MG63 (cell line): ENCODE data around the gene C6orf47. TPM values are rescaled to one million over a fixed set of nuclear protein-coding genes. Genes with fewer than 3 reads are reported as not detected.

Source experiments
- DNase-seq: peaks from one replicate; pipeline ENCODE4 v3.0.0-alpha.2; 2020
- H3K27me3 ChIP-seq: fragments of 250-450 bp; sonication (Bioruptor Pico); 2 replicates; pipeline ENCODE4 v1.5.1; 2020; ENCODE audit warnings: mild to moderate bottlenecking, moderate library complexity
- H3K36me3 ChIP-seq: fragments of 250-450 bp; sonication (Bioruptor Pico); 2 replicates; pipeline ENCODE4 v1.5.1; 2020; ENCODE audit warnings: mild to moderate bottlenecking, moderate library complexity
- H3K4me3 ChIP-seq: fragments of 250-450 bp; sonication (Bioruptor Pico); 2 replicates; pipeline ENCODE4 v1.5.1; 2020; ENCODE audit warnings: mild to moderate bottlenecking, moderate library complexity
- H3K9me3 ChIP-seq: fragments of 250-450 bp; sonication (Bioruptor Pico); 2 replicates; pipeline ENCODE4 v1.5.1; 2020; ENCODE audit warnings: mild to moderate bottlenecking, moderate library complexity
- total RNA-seq: library from RNA; depleted of rRNA; stranded (reverse); fragments of >200 nt; shearing (Covaris generic); gene quantifications from 2 replicates; pipeline ENCODE4 v1.2.3, GENCODE V29; 2014; ENCODE audit warnings: low replicate concordance; rRNA removed

C6orf47 gene
- total RNA-seq, 1 experiment from 2014 or later, result 6.5 TPM

DNA sequence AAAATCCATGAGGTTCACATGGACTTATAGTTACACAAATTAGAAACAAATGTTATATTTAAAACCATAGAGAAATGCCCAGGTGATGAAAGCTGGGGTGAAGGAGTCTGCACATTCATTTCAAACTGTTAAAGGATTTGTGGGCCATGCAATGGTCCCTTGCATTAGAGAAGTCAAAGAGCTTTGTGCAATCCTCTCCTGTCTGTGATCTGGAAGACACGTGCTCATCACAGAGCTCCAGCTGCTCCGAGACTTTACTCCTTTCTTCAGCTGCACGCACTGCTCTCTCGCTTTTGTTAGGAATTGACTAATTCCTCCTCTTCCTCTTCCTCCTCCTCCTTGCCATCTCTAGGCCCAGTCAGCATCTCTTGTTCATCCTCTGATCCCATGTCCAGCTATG, 49.6 kb downstream of the C6orf47 start:
- Histone ChIP-seq H3K9me3 (no peaks in the 10 kb centered on the region), H3K36me3 (no peaks in the 10 kb centered on the region), H3K4me3 (no peak overlapping the region), H3K27me3 (no peaks in the 10 kb centered on the region)
- no peak for DNase-seq

DNA sequence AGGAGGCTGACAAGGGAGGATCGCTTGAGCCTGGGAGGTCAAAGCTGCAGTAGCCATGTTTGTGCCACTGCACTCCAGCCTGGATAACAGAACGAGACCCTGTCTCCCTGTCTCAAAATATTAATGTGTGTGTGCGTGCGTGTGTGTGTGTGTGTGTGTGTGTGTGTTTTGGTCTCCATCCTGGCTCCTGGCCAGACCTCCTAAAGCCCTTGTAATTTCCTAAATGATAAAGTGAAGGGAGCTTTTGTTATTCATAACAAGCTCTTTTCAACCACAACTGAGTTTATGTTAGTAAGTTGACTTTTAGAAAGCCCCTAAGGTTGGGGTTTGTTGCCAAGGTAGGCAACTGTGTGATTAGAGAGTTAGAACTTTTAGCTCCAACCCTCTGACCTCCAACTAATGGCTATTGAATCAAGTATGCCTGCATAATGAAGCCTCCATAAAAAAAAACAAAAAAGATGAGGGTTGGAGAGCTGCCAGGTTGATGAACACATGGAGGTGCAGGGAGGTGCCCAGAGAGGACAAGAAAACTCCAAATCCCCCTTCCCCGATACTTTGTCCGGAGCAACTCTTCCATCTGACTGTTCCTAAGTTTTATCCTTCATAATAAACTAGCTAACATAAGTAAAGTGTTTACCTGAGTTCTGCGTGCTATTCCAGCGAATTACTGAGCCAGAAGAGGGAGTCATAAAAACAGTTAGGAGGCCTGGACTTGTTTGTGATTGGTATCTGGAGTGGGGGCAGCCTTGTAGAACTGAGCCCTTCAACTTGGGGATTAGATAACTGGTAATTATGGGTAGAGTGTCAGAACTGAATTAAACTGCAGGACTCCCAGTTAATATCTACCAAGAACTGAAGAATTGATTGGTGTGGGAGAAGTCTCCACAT, 50.8 kb downstream of the C6orf47 start:
- DNase-seq, result no peak

More for the DNA sequence above, 50.8 kb downstream of the C6orf47 start:
- H3K36me3 ChIP-seq, result no peaks in the 10 kb centered on the region
- H3K27me3 ChIP-seq, result no peaks in the 10 kb centered on the region
- H3K4me3 ChIP-seq, result no peak overlapping the region
- no peaks in the 10 kb centered on the region for H3K9me3 ChIP-seq

Other genes with a start within 250 kb of the C6orf47 start
- 13.1 and 17.6 TPM in 2 replicates for gene MICB, start 162.6 kb downstream of the C6orf47 start, total RNA-seq
- not detected in 2 replicates for gene MCCD1, start 131.8 kb downstream of the C6orf47 start, total RNA-seq
- 389 and 536 TPM in 2 replicates for gene DDX39B, start 118.8 kb downstream of the C6orf47 start, total RNA-seq
- gene ATP6V1G2, start 114.2 kb downstream of the C6orf47 start, total RNA-seq, result 2.1 and 3.4 TPM in 2 replicates
- 19.7 and 29.3 TPM in 2 replicates for gene NFKBIL1, start 113.2 kb downstream of the C6orf47 start, total RNA-seq
- not detected in 2 replicates for gene LTA, start 88.5 kb downstream of the C6orf47 start, total RNA-seq
- gene TNF, start 85.2 kb downstream of the C6orf47 start, total RNA-seq, result not detected in 2 replicates
- gene LTB, start 78.4 kb downstream of the C6orf47 start, total RNA-seq, result not detected in 2 replicates
- not detected in 2 replicates for gene LST1, start 74.5 kb downstream of the C6orf47 start, total RNA-seq
- gene NCR3, start 67.8 kb downstream of the C6orf47 start, total RNA-seq, result not detected in 2 replicates
- gene AIF1, start 45.5 kb downstream of the C6orf47 start, total RNA-seq, result not detected in 2 replicates
- 17.1 and 18.2 TPM in 2 replicates for gene PRRC2A, start 40.1 kb downstream of the C6orf47 start, total RNA-seq
- gene BAG6, start 8.1 kb downstream of the C6orf47 start, total RNA-seq, result 82.2 and 194 TPM in 2 replicates
- gene APOM, start 4.9 kb downstream of the C6orf47 start, total RNA-seq, result 0.56 TPM in 1 of 2 replicates, not detected in the other
- gene GPANK1, start 4.2 kb upstream of the C6orf47 start, total RNA-seq, result 21.4 and 24.2 TPM in 2 replicates
- 88.8 and 99.8 TPM in 2 replicates for gene CSNK2B, start 5.3 kb upstream of the C6orf47 start, total RNA-seq
- 0.42 and 1.1 TPM in 2 replicates for gene LY6G5B, start 9.2 kb upstream of the C6orf47 start, total RNA-seq
- gene LY6G5C, start 20.3 kb upstream of the C6orf47 start, total RNA-seq, result not detected in 2 replicates
- gene ABHD16A, start 42.5 kb upstream of the C6orf47 start, total RNA-seq, result 19.4 and 43.4 TPM in 2 replicates
- not detected in 2 replicates for gene LY6G6F, start 46.1 kb upstream of the C6orf47 start, total RNA-seq
- gene LY6G6D, start 54.6 kb upstream of the C6orf47 start, total RNA-seq, result not detected in 2 replicates
- not detected in 2 replicates for gene LY6G6C, start 61.0 kb upstream of the C6orf47 start, total RNA-seq
- gene MPIG6B, start 62.6 kb upstream of the C6orf47 start, total RNA-seq, result not detected in 2 replicates
- gene DDAH2, start 68.5 kb upstream of the C6orf47 start, total RNA-seq, result 24.6 and 31.9 TPM in 2 replicates
- 571 and 764 TPM in 2 replicates for gene CLIC1, start 75.8 kb upstream of the C6orf47 start, total RNA-seq
- gene MSH5, start 79.2 kb upstream of the C6orf47 start, total RNA-seq, result 3.1 and 6.3 TPM in 2 replicates
- 2.5 TPM in 1 of 2 replicates, not detected in the other for gene SAPCD1, start 101.9 kb upstream of the C6orf47 start, total RNA-seq
- 0.13 and 0.84 TPM in 2 replicates for gene VWA7, start 116.5 kb upstream of the C6orf47 start, total RNA-seq
- 58.8 and 107 TPM in 2 replicates for gene VARS1, start 135.0 kb upstream of the C6orf47 start, total RNA-seq
- 57.0 and 58.4 TPM in 2 replicates for gene LSM2, start 146.2 kb upstream of the C6orf47 start, total RNA-seq
- gene HSPA1L, start 154.5 kb upstream of the C6orf47 start, total RNA-seq, result 0.33 and 0.39 TPM in 2 replicates
- gene HSPA1A, start 154.8 kb upstream of the C6orf47 start, total RNA-seq, result 32.5 and 71.8 TPM in 2 replicates
- gene HSPA1B, start 167.0 kb upstream of the C6orf47 start, total RNA-seq, result 48.7 and 72.1 TPM in 2 replicates
- 11.7 and 14.6 TPM in 2 replicates for gene NEU1, start 202.0 kb upstream of the C6orf47 start, total RNA-seq
- not detected in 2 replicates for gene SLC44A4, start 218.2 kb upstream of the C6orf47 start, total RNA-seq
- gene EHMT2, start 236.9 kb upstream of the C6orf47 start, total RNA-seq, result 30.4 and 38.9 TPM in 2 replicates
- gene ZBTB12, start 241.3 kb upstream of the C6orf47 start, total RNA-seq, result 0.67 and 9.3 TPM in 2 replicates